ENCODE measurements around the gene IGSF5. TPM values are rescaled to one million over a fixed set of nuclear protein-coding genes. Genes with fewer than 3 reads are reported as not detected.
A peak's percentile ranks its signal among the peaks of the same experiment; 100 is the strongest.
"Not testable (repeated sequence)": the region's sequence is repeated elsewhere in the genome, so short reads cannot be mapped to it uniquely, and the experiment has no call there.

Gene IGSF5
- total RNA-seq, 1 donor from 2014 or later = 1.5 TPM

DNA sequence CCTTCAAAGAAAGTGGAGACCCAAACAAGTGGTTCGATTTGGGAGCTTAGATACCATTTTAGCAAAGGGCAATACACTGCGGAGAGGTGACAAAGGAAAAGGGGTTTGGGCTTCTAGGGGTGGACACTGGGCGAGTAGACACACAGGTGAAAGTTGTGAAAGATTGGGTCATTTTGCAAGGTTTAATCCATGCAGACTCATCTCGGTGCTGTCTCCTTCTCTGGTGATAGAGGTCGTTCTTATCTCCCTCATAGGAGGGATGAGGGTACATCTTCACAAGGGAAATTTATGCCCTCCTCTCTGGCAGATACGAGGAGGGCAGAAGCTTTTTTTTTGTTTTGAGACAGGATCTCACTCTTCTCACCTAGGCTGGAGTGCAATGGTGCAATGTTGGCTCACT lies 6.4 kb upstream of the IGSF5 start:
- Mint-ChIP-seq H3K4me3 (no peak overlapping the region), H3K27me3 (no peaks in the 10 kb centered on the region), H3K36me3 (peaks cover 8% of the 10 kb centered on the region), H3K4me1 (ENCODE audit: unreplicated experiment) (peaks cover 24% of the 10 kb centered on the region), H3K9me3 (peaks cover 20% of the 10 kb centered on the region), H3K27ac (peak overlapping the region; percentile 99)
- no peak for DNase-seq (ENCODE audit: extremely low spot score, unreplicated experiment)
- TF ChIP-seq, protein P1, sequence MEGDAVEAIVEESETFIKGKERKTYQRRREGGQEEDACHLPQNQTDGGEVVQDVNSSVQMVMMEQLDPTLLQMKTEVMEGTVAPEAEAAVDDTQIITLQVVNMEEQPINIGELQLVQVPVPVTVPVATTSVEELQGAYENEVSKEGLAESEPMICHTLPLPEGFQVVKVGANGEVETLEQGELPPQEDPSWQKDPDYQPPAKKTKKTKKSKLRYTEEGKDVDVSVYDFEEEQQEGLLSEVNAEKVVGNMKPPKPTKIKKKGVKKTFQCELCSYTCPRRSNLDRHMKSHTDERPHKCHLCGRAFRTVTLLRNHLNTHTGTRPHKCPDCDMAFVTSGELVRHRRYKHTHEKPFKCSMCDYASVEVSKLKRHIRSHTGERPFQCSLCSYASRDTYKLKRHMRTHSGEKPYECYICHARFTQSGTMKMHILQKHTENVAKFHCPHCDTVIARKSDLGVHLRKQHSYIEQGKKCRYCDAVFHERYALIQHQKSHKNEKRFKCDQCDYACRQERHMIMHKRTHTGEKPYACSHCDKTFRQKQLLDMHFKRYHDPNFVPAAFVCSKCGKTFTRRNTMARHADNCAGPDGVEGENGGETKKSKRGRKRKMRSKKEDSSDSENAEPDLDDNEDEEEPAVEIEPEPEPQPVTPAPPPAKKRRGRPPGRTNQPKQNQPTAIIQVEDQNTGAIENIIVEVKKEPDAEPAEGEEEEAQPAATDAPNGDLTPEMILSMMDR (conservative IDR thresholded peaks at IDR 0.05) = no peak

DNA sequence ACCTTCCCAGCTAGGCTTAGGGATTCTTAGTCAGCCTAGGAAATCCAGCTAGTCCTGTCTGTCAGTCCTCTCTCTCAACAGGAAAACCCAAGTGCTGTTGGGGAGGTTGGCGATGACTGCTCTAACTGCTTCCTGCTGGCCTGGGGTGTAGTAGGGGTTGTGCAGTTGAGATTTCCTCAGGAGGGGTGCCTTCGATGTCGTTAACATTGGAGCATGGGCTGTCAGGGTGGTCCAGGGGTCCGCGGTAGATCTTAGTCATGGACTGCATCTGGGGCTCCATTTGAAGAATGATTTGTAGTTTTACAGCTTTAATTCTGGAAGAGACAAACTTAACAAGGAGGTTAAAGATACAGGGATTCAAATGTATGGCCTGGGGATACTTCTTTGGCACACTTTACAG lies 5.5 kb upstream of the IGSF5 start:
- Mint-ChIP-seq H3K9me3 (peaks cover 22% of the 10 kb centered on the region), H3K4me1 (ENCODE audit: unreplicated experiment) (peaks cover 24% of the 10 kb centered on the region), H3K27ac (peak overlapping the region; percentile 83)
- DNase-seq (ENCODE audit: extremely low spot score, unreplicated experiment); H3K4me3 Mint-ChIP-seq; H3K27me3 Mint-ChIP-seq; H3K36me3 Mint-ChIP-seq: not testable (repeated sequence)

DNA sequence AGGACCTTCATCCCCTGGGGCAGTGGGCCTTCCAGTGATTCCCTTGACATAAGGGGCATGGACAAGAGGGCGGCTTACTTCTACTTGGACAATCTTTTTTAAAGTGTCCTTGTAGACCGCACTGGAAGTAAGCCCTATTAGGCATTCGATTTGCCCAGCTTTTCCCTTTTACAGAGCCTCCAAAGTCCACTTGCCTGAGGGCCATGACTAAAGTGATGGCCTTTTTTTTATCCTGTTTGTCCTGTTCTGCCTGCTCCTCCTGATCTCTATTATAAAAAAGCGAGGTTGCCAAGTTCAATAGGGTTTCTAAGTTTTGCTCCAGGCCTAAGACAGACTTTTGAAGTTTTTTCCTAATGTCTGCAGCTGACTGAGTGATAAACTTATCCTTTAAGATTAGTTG lies 2.4 kb upstream of the IGSF5 start:
- Mint-ChIP-seq H3K4me3 (peak overlapping the region; percentile 44), H3K9me3 (peaks cover 28% of the 10 kb centered on the region), H3K4me1 (ENCODE audit: unreplicated experiment) (peaks cover 22% of the 10 kb centered on the region), H3K27ac (peak overlapping the region; percentile 95)
- DNase-seq (ENCODE audit: extremely low spot score, unreplicated experiment); H3K27me3 Mint-ChIP-seq; H3K36me3 Mint-ChIP-seq: not testable (repeated sequence)

DNA sequence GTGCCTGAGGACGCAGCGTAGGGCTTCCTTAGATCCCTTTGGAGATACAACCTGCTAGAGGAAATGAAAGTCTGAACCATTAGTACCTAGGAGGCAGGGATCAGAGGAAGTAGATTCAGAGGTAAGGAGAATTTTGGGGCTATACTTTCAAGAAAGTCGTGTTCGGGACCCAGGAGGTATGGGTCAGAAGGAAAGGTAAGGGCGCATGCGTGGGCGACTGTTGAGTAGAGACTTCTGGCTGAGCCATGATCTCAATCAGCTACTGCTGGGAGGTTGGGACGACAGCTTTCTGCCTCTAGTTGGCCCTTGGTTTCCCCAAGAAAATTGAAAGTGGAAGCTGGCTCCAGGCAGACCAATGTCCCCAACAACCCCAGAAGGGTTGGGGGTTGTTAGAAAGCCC lies 349 bp downstream of the IGSF5 start:
- Mint-ChIP-seq H3K4me1 (ENCODE audit: unreplicated experiment) (peaks cover 11% of the 10 kb centered on the region), H3K9me3 (peaks cover 14% of the 10 kb centered on the region), H3K27ac (peak overlapping the region; percentile 64)
- not testable (repeated sequence) for H3K27me3 Mint-ChIP-seq; H3K4me3 Mint-ChIP-seq; DNase-seq (ENCODE audit: extremely low spot score, unreplicated experiment); H3K36me3 Mint-ChIP-seq

DNA sequence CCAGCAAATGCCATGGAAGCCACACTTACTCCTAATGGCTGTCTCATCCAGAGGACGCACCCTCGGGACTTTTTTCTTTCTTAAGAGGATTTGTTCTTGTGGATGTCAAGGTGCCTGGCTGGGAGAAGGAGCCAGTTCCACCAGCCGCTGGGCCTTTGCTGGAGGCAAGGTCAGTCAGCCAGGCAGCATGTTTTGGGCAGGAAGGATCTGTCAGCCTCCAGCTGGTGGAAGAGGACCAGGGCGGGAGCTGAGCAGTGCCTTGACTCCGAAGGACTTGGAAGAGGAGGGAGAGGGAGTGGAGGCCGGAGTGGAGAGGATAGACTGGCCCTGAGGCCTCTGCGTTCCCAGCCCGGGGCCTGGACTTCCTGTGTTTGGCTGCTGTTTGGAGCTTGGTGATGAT lies 5.7 kb downstream of the IGSF5 start:
- no peak for DNase-seq (ENCODE audit: extremely low spot score, unreplicated experiment)
- peaks cover 9% of the 10 kb centered on the region for H3K36me3 Mint-ChIP-seq
- no peak overlapping the region for H3K4me3 Mint-ChIP-seq

DNA sequence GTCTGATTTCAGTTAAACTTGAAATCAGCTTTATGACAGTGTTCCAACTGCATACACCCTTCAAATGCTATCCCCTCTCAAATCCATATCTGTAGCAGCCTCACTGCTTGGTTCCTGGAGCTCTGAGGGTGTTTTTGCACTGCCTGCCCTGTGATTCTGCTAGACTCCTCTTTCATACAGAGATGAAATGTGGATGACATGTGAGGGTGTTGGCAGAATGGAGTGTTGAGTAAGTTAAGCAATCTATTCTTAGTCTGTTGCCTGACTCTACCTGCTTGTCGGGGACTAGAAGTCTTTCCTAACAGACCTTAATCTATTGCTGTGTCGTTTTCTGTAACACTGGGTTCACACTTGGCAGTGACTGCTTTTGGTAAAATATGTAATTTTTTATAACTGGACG lies 9.8 kb downstream of the IGSF5 start:
- TF ChIP-seq, protein P1 (conservative IDR thresholded peaks at IDR 0.05) = no peak
- Mint-ChIP-seq H3K9me3 (peaks cover 18% of the 10 kb centered on the region), H3K4me3 (no peak overlapping the region), H3K4me1 (ENCODE audit: unreplicated experiment) (peaks cover 12% of the 10 kb centered on the region), H3K36me3 (peaks cover 13% of the 10 kb centered on the region), H3K27ac (no peak overlapping the region), H3K27me3 (no peaks in the 10 kb centered on the region)
- DNase-seq (ENCODE audit: extremely low spot score, unreplicated experiment) = no peak

More for the DNA sequence above, 5.7 kb downstream of the IGSF5 start:
- Mint-ChIP-seq H3K4me1 (ENCODE audit: unreplicated experiment) (peaks cover 5% of the 10 kb centered on the region), H3K27ac (no peak overlapping the region), H3K27me3 (no peaks in the 10 kb centered on the region), H3K9me3 (peaks cover 15% of the 10 kb centered on the region)
- TF ChIP-seq, protein P1 (conservative IDR thresholded peaks at IDR 0.05) = no peak

DNA sequence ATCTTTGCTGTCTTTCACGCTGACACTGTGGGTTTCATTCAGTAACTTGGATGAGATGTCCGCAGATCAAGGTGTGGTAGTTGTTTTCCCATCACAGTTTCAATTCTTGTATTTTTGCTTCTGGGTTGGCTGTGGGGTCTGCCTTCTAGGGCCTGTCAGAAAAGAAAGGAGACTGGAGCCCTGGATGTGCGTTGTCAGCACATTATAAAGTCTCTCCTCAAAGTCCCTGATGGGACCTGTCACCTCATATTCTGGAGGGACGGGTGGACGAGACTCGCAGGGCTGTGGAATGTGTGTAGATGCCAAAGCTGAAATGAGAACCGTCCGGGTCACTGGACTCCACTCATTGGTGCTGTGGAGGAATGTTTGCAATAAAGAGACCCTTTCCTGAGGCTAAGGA lies 11.3 kb downstream of the IGSF5 start:
- peaks cover 7% of the 10 kb centered on the region for H3K4me1 Mint-ChIP-seq (ENCODE audit: unreplicated experiment)
- peak overlapping the region; percentile 61 for H3K27ac Mint-ChIP-seq

More for the DNA sequence above, 11.3 kb downstream of the IGSF5 start:
- Mint-ChIP-seq H3K9me3 (peaks cover 25% of the 10 kb centered on the region), H3K27me3 (no peaks in the 10 kb centered on the region), H3K36me3 (peaks cover 17% of the 10 kb centered on the region), H3K4me3 (peak overlapping the region; percentile 32)
- DNase-seq (ENCODE audit: extremely low spot score, unreplicated experiment) = no peak
- TF ChIP-seq, protein P1 (conservative IDR thresholded peaks at IDR 0.05) = no peak

Measured in type B pancreatic cell (in vitro differentiated cells).